ENCODE data around the gene C1QB. TPM values are rescaled to one million over a fixed set of nuclear protein-coding genes. Genes with fewer than 3 reads are reported as not detected.

The C1QB gene
- total RNA-seq, 1 experiment from 2014 or later, result not detected

DNA sequence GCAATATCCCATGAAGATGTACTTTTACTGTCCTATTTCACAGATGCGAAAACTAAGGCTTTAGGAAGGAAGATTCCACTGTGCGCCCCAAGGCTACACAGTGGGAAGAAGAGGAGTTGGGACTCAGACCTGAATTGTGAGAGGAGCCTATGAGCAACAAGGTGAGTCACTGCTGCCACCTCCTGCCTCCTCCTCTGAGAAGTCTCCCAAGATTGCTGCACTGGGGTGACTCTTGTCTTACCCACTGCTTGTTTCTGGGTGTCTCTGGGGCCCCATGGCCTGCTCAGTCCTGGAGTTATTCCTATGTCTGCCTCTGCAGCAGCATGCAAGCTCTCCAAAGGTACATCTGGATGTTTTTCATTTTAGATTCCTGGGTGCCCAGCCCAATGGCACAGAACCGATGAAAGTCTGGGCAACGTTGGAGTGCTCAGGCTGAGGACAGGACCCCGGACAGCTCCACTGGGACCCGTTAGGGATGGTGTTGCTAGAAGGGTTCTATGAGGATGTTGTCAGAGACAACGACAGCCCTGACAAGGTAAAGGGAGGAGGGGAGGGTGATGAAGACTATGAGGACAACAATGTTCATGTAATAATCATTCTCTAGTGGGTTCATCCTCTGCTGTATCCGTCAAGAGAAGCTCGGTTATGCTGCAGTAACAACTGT lies 27.6 kb upstream of the C1QB start:
- Histone ChIP-seq H3K4me3 (ENCODE audit: low read depth, low read length) (no peak overlapping the region), H3K9me3 (no peaks in the 10 kb centered on the region), H3K27me3 (replicated peaks; ENCODE audit: control insufficient read depth, insufficient read depth, low read length) (no peaks in the 10 kb centered on the region; the same call in 1 of the 2 replicates), H3K4me1 (no peaks in the 10 kb centered on the region), H3K36me3 (ENCODE audit: control insufficient read depth, insufficient read depth, low read length) (no peaks in the 10 kb centered on the region)
- H3K27ac Mint-ChIP-seq (ENCODE audit: unreplicated experiment), result no peak overlapping the region
- TF ChIP-seq CTCF (IDR thresholded peaks at IDR 0.05; ENCODE audit: insufficient read depth in 1 of 2, low read depth in 1 of 2, low read length in 1 of 2, severe bottlenecking in 1 of 2, unreplicated experiment in 1 of 2), result no peak
- H3K4me1 Mint-ChIP-seq (ENCODE audit: low read depth, unreplicated experiment), result no peaks in the 10 kb centered on the region
- intact Hi-C loops (cut with micrococcal nuclease; ENCODE audit: unreplicated experiment), result no loop called here
- H3K36me3 Mint-ChIP-seq (ENCODE audit: insufficient read depth, unreplicated experiment), result no peaks in the 10 kb centered on the region
- H3K27me3 Mint-ChIP-seq (ENCODE audit: insufficient read depth, unreplicated experiment), result peaks cover 5% of the 10 kb centered on the region
- no peaks in the 10 kb centered on the region for H3K9me3 Mint-ChIP-seq (ENCODE audit: unreplicated experiment)
- POLR2A ChIA-PET, result no interaction called here
- BruUV-seq (replicated peaks), result no TSS peak
- CTCF ChIA-PET, result no interaction called here
- peak in 1 of 2 experiments; percentile 47 for DNase-seq
- no peak overlapping the region for H3K4me3 Mint-ChIP-seq (ENCODE audit: unreplicated experiment)

DNA sequence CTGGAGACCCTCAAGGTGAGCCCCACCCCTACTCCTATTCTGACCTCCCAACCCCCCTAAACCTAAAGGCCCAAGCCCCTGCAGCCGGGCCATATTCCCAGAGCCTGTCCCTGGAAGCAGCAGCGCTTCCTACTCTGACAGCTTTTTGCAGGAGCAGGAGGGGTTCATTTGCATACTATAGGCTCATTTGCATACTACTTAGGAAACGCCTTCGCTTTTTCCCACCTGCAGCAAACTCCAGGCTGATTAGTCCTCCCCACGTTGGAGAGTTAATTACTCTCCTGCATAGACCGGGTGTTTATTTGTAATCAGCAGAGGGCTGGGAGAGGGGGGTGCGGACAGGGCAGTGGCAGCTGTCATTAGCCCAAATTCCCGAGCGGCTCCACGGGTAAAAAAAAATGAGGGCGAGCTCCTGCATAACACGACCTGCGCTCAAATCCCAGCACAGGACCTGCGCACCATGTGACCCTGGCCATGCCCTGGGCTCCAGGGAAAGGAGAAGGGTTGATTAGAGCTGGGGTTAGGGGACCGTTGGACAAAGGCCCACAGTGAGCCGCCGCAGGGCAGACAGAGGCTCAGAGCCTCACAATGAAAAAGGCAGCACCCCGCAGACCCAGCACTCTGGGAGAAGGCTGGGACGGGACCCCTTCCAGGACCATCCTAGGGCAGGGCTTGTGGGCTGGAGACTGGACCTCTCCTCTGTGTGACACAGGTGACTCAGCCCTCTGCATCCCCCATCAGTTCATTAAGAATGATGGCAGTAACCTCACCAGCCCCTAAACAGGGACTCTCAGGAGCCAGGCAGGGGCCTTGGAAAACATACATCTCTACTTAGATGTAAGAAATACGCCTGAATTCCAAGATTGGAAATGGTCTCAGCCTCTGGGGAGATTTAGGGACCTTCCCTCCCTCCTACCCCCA lies 26.5 kb upstream of the C1QB start:
- Mint-ChIP-seq H3K27me3 (ENCODE audit: insufficient read depth, unreplicated experiment) (peaks cover 5% of the 10 kb centered on the region), H3K9me3 (ENCODE audit: unreplicated experiment) (no peaks in the 10 kb centered on the region), H3K36me3 (ENCODE audit: insufficient read depth, unreplicated experiment) (no peaks in the 10 kb centered on the region), H3K4me1 (ENCODE audit: low read depth, unreplicated experiment) (no peaks in the 10 kb centered on the region), H3K27ac (ENCODE audit: unreplicated experiment) (no peak overlapping the region), H3K4me3 (ENCODE audit: unreplicated experiment) (no peak overlapping the region)
- H3K4me3 ChIP-seq (ENCODE audit: low read depth, low read length), result no peak overlapping the region
- no peaks in the 10 kb centered on the region for H3K9me3 ChIP-seq
- ChIA-PET POLR2A (no interaction called here), CTCF (no interaction called here)
- H3K36me3 ChIP-seq (ENCODE audit: control insufficient read depth, insufficient read depth, low read length), result no peaks in the 10 kb centered on the region
- no TSS peak for BruUV-seq (replicated peaks)
- intact Hi-C loops (cut with micrococcal nuclease; ENCODE audit: unreplicated experiment), result no loop called here
- DNase-seq, result no peak
- H3K4me1 ChIP-seq, result no peaks in the 10 kb centered on the region
- H3K27me3 ChIP-seq (replicated peaks; ENCODE audit: control insufficient read depth, insufficient read depth, low read length), result no peaks in the 10 kb centered on the region; the same call in 1 of the 2 replicates
- no peak for TF ChIP-seq CTCF (IDR thresholded peaks at IDR 0.05; ENCODE audit: insufficient read depth in 1 of 2, low read depth in 1 of 2, low read length in 1 of 2, severe bottlenecking in 1 of 2, unreplicated experiment in 1 of 2)

- no peak overlapping the region for H3K27ac Mint-ChIP-seq (ENCODE audit: unreplicated experiment)
- H3K27me3 ChIP-seq (replicated peaks; ENCODE audit: control insufficient read depth, insufficient read depth, low read length), result no peaks in the 10 kb centered on the region; the same call in 1 of the 2 replicates
- H3K4me1 Mint-ChIP-seq (ENCODE audit: low read depth, unreplicated experiment), result no peaks in the 10 kb centered on the region
- H3K4me3 ChIP-seq (ENCODE audit: low read depth, low read length), result no peak overlapping the region
- no peak overlapping the region for H3K4me3 Mint-ChIP-seq (ENCODE audit: unreplicated experiment)
- no peaks in the 10 kb centered on the region for H3K4me1 ChIP-seq
- H3K36me3 Mint-ChIP-seq (ENCODE audit: insufficient read depth, unreplicated experiment), result no peaks in the 10 kb centered on the region
- no TSS peak for BruUV-seq (replicated peaks)
- DNase-seq, result no peak
- H3K27me3 Mint-ChIP-seq (ENCODE audit: insufficient read depth, unreplicated experiment), result peaks cover 5% of the 10 kb centered on the region
- no peaks in the 10 kb centered on the region for H3K36me3 ChIP-seq (ENCODE audit: control insufficient read depth, insufficient read depth, low read length)
- CTCF ChIA-PET, result no interaction called here
- no peaks in the 10 kb centered on the region for H3K9me3 ChIP-seq
- TF ChIP-seq CTCF (IDR thresholded peaks at IDR 0.05; ENCODE audit: insufficient read depth in 1 of 2, low read depth in 1 of 2, low read length in 1 of 2, severe bottlenecking in 1 of 2, unreplicated experiment in 1 of 2), result no peak
- intact Hi-C loops (cut with micrococcal nuclease; ENCODE audit: unreplicated experiment), result no loop called here
- POLR2A ChIA-PET, result no interaction called here
- H3K9me3 Mint-ChIP-seq (ENCODE audit: unreplicated experiment), result no peaks in the 10 kb centered on the region
Observed at GRCh38 chr1:22627331-22627730, 25.7 kb upstream of the C1QB start.

Data from Caco-2 (cell line).